ENCODE measurements around the gene TUBGCP3.

GRCh38 chr13:112477070-112477619 lies 110.8 kb downstream of the TUBGCP3 start:
- TF ChIP-seq POLR2A (IDR thresholded peaks at IDR 0.05): no peak
- TF ChIP-seq CTCF (IDR thresholded peaks at IDR 0.05): no peak
